IMR-90 (cell line): ENCODE measurements around the gene AFF2. TPM values are rescaled to one million over a fixed set of nuclear protein-coding genes. Genes with fewer than 3 reads are reported as not detected.

ENCODE experiments used
- ATAC-seq: fragments of 200-7000 bp; cut with Tn5 transposase; 2 replicates; pipeline ENCODE4 v1.9.1; 2020; ENCODE audit warnings: low read depth, mild to moderate bottlenecking, moderate library complexity
- BruUV-seq: library from RNA; stranded (reverse); fragments of 400-500 nt; replicated peaks from 2 replicates; lab custom pipeline; 2021; lab: Mats Ljungman, UMichigan
- CTCF ChIA-PET: fragments of 300-600 bp; formaldehyde crosslinking; extraction: SDS; loops from one replicate; lab custom pipeline; 2021; ENCODE audit warnings: antibody characterized with exemption; lab: Yijun Ruan, JAX
- POLR2A ChIA-PET: fragments of 300-600 bp; sonication (Branson Sonifier 250); formaldehyde crosslinking; loops from one replicate; lab custom pipeline; 2022; ENCODE audit warnings: antibody characterized with exemption; ENCODE audit not compliant: unreplicated experiment; lab: Charles Lee
- DNase-seq: peaks from one replicate; pipeline ENCODE4 v3.0.0; 2013
- H2AFZ ChIP-seq: replicated peaks from 2 replicates; pipeline ENCODE3; 2013; ENCODE audit warnings: low read length, mild to moderate bottlenecking; ENCODE audit not compliant: poor library complexity
- H2AK5ac ChIP-seq: 2 replicates; pipeline ENCODE4 v1.6.1; 2013; ENCODE audit warnings: low read depth, low read length, inconsistent platforms
- H2AK9ac ChIP-seq: replicated peaks from 2 replicates; pipeline ENCODE3; 2013; ENCODE audit warnings: mild to moderate bottlenecking, low read depth, low read length, moderate library complexity; ENCODE audit not compliant: poor library complexity
- H2BK120ac ChIP-seq: 2 replicates; pipeline ENCODE4 v1.6.1; 2013; ENCODE audit warnings: low read depth, low read length, inconsistent platforms
- H2BK15ac ChIP-seq: 3 replicates; pipeline ENCODE4 v1.6.1; 2013; ENCODE audit warnings: low read depth, low read length, inconsistent platforms
- H2BK20ac ChIP-seq: 2 replicates; pipeline ENCODE4 v1.6.1; 2013; ENCODE audit warnings: low read depth, mild to moderate bottlenecking, inconsistent platforms, low read length, moderate library complexity
- H2BK5ac ChIP-seq: 2 replicates; pipeline ENCODE4 v1.6.1; 2013; ENCODE audit warnings: mild to moderate bottlenecking, low read depth, low read length, inconsistent platforms; ENCODE audit not compliant: poor library complexity, severe bottlenecking
- H3K14ac ChIP-seq: replicated peaks from 2 replicates; pipeline ENCODE4 v1.6.1; 2013; ENCODE audit warnings: low read depth, low read length, inconsistent platforms
- H3K18ac ChIP-seq: 2 replicates; pipeline ENCODE4 v1.6.1; 2013; ENCODE audit warnings: low read depth, low read length, control low read depth
- H3K23ac ChIP-seq: 2 replicates; pipeline ENCODE4 v1.6.1; 2013; ENCODE audit warnings: low read depth, low read length, inconsistent platforms
- H3K27ac ChIP-seq: 2 replicates; pipeline ENCODE4 v1.5.1; 2013; ENCODE audit warnings: mild to moderate bottlenecking, control low read depth, low read length; ENCODE audit not compliant: insufficient read depth
- H3K27me3 ChIP-seq: 2 replicates; pipeline ENCODE4 v1.6.1; 2013; ENCODE audit warnings: low read length; ENCODE audit not compliant: control insufficient read depth, insufficient read depth
- H3K36me3 ChIP-seq: 2 replicates; pipeline ENCODE4 v1.6.1; 2013; ENCODE audit warnings: low read length, mixed read lengths; ENCODE audit not compliant: control insufficient read depth, insufficient read depth
- H3K4ac ChIP-seq: 2 replicates; pipeline ENCODE4 v1.6.1; 2013; ENCODE audit warnings: low read depth, low read length, inconsistent platforms
- H3K4me1 ChIP-seq: 2 replicates; pipeline ENCODE4 v1.6.1; 2013; ENCODE audit warnings: low read length, mixed read lengths; ENCODE audit not compliant: control insufficient read depth, insufficient read depth
- H3K4me2 ChIP-seq: 2 replicates; pipeline ENCODE4 v1.6.1; 2013; ENCODE audit warnings: low read depth, mild to moderate bottlenecking, control low read depth, low read length, moderate library complexity
- H3K4me3 ChIP-seq: 2 replicates; pipeline ENCODE4 v1.5.1; 2013; ENCODE audit warnings: low read depth, mild to moderate bottlenecking, control low read depth, low read length, moderate library complexity; ENCODE audit not compliant: insufficient read depth
- H3K56ac ChIP-seq: 2 replicates; pipeline ENCODE4 v1.6.1; 2013; ENCODE audit warnings: low read length, inconsistent platforms; ENCODE audit not compliant: insufficient read depth; ENCODE audit errors: extremely low read depth
- H3K79me1 ChIP-seq, 2 experiments: 2 replicates each; pipeline ENCODE4 v1.6.1; 2013; ENCODE audit warnings: low read length in 2 of 2, inconsistent platforms in 1 of 2, low read depth in 1 of 2
- H3K9ac ChIP-seq: 2 replicates; pipeline ENCODE4 v1.6.1; 2013; ENCODE audit warnings: low read depth, low read length, control low read depth
- H3K9me1 ChIP-seq: 2 replicates; pipeline ENCODE4 v1.6.1; 2013; ENCODE audit warnings: low read length, inconsistent platforms; ENCODE audit not compliant: insufficient read depth
- H3K9me3 ChIP-seq: 2 replicates; pipeline ENCODE4 v1.6.1; 2013; ENCODE audit warnings: low read length; ENCODE audit not compliant: control insufficient read depth, insufficient read depth
- H4K20me1 ChIP-seq: 2 replicates; pipeline ENCODE4 v1.6.1; 2013; ENCODE audit warnings: low read length, inconsistent platforms; ENCODE audit not compliant: insufficient read depth
- H4K5ac ChIP-seq: 2 replicates; pipeline ENCODE4 v1.6.1; 2013; ENCODE audit warnings: mild to moderate bottlenecking, low read depth, low read length, control low read depth
- H4K8ac ChIP-seq, 2 experiments: 2 replicates each; pipeline ENCODE4 v1.6.1; 2013; ENCODE audit warnings: low read depth in 2 of 2, low read length in 2 of 2, control low read depth in 1 of 2, inconsistent platforms in 1 of 2
- H4K91ac ChIP-seq: 2 replicates; pipeline ENCODE4 v1.6.1; 2013; ENCODE audit warnings: low read depth, low read length, inconsistent platforms; ENCODE audit not compliant: insufficient read depth
- BHLHE40 ChIP-seq: fragments of 150-350 bp; IDR thresholded peaks from 2 replicates; pipeline ENCODE4 v1.6.1; 2016; ENCODE audit warnings: mild to moderate bottlenecking, low read depth, low read length
- CEBPB ChIP-seq: IDR thresholded peaks from 2 replicates; pipeline ENCODE4 v1.6.1; 2012; ENCODE audit warnings: low read depth, low read length, improper control_type of control experiment
- CHD1 ChIP-seq: IDR thresholded peaks from 2 replicates; pipeline ENCODE4 v1.6.1; 2012; ENCODE audit warnings: low read depth, low read length, improper control_type of control experiment
- CTCF ChIP-seq: conservative IDR thresholded peaks from 2 replicates; pipeline ENCODE4 v1.5.1; 2012; ENCODE audit warnings: mild to moderate bottlenecking, low read depth, low read length, improper control_type of control experiment
- ELK1 ChIP-seq: fragments of 150-350 bp; IDR thresholded peaks from 2 replicates; pipeline ENCODE4 v1.6.1; 2016; ENCODE audit warnings: low read depth, mild to moderate bottlenecking, low read length, moderate library complexity, borderline replicate concordance
- FOS ChIP-seq: fragments of 150-350 bp; IDR thresholded peaks from 2 replicates; pipeline ENCODE4 v1.6.1; 2016; ENCODE audit warnings: low read depth, low read length
- MAFK ChIP-seq: IDR thresholded peaks from 2 replicates; pipeline ENCODE4 v1.6.1; 2012; ENCODE audit warnings: low read depth, low read length, improper control_type of control experiment
- MAZ ChIP-seq: IDR thresholded peaks from 2 replicates; pipeline ENCODE4 v1.6.1; 2012; ENCODE audit warnings: low read depth, mild to moderate bottlenecking, low read length, improper control_type of control experiment, moderate library complexity, borderline replicate concordance
- MXI1 ChIP-seq: IDR thresholded peaks from 2 replicates; pipeline ENCODE4 v1.6.1; 2012; ENCODE audit warnings: low read depth, mild to moderate bottlenecking, low read length, moderate library complexity, borderline replicate concordance
- NFE2L2 ChIP-seq: fragments of 150-350 bp; IDR thresholded peaks from 2 replicates; pipeline ENCODE4 v1.6.1; 2016; ENCODE audit warnings: low read depth, mild to moderate bottlenecking, low read length
- POLR2A ChIP-seq: IDR thresholded peaks from 2 replicates; pipeline ENCODE4 v1.6.1; 2012; ENCODE audit warnings: mild to moderate bottlenecking, low read depth, low read length
- RAD21 ChIP-seq: IDR thresholded peaks from 2 replicates; pipeline ENCODE4 v1.6.1; 2012; ENCODE audit warnings: low read length, improper control_type of control experiment
- RCOR1 ChIP-seq: IDR thresholded peaks from 2 replicates; pipeline ENCODE4 v1.6.1; 2012; ENCODE audit warnings: mild to moderate bottlenecking, low read length, improper control_type of control experiment; ENCODE audit not compliant: insufficient replicate concordance
- RFX5 ChIP-seq: IDR thresholded peaks from 2 replicates; pipeline ENCODE4 v1.8.0; 2012; ENCODE audit warnings: low read depth, mild to moderate bottlenecking, low read length, moderate library complexity
- SMC3 ChIP-seq: fragments of 150-350 bp; IDR thresholded peaks from 2 replicates; pipeline ENCODE4 v1.6.1; 2016; ENCODE audit warnings: low read depth, mild to moderate bottlenecking, antibody characterized with exemption, low read length, moderate library complexity
- USF2 ChIP-seq: fragments of 150-350 bp; IDR thresholded peaks from 2 replicates; pipeline ENCODE4 v1.6.1; 2017; ENCODE audit warnings: mild to moderate bottlenecking, antibody characterized with exemption, low read length, low read depth
- WGBS, 2 experiments: methylation state at CpG; one replicate each; pipeline versions ENCODE4 v1.1.5 to v1.1.7; 2013; ENCODE audit warnings: missing lambda C conversion rate in 2 of 2; ENCODE audit not compliant: insufficient read length in 1 of 2; ENCODE audit errors: extremely low coverage in 2 of 2; 5-methylcytosine and 5-hydroxymethylcytosine counted together
- dilution Hi-C: fragments of 300-500 bp; cut with HindIII; formaldehyde crosslinking; loops from one replicate; pipeline ENCODE4 v1.14.3; 2018; ENCODE audit warnings: low sequenced_read_pairs; ENCODE audit not compliant: unreplicated experiment
- in situ Hi-C: fragments of 300-500 bp; cut with MboI; formaldehyde crosslinking; loops from 3 replicates; pipeline ENCODE4 v1.14.3; 2019; ENCODE audit warnings: low sequenced_read_pairs, inconsistent platforms, mixed read lengths
- intact Hi-C: fragments of 100-400 bp; cut with micrococcal nuclease; formaldehyde crosslinking; loops from 2 replicates; pipeline ENCODE4 v1.10.0; 2022
- polyA plus RNA-seq, 3 experiments: library from polyadenylated mRNA; depleted of rRNA; stranded (reverse); fragments of >200 nt; gene quantifications; 2 replicates each; pipeline ENCODE4 v1.2.3, GENCODE V29; 2012; ENCODE audit warnings: low replicate concordance in 1 of 3
- total RNA-seq: library from RNA; depleted of rRNA; stranded (reverse); fragments of >200 nt; gene quantifications from 2 replicates; pipeline ENCODE4 v1.2.3, GENCODE V29; 2012

AFF2 gene
- total and polyA plus RNA-seq, 2 of the 4 experiments (the other 2 are of a cell fraction) = 0.15 to 0.72 TPM

- in situ Hi-C loops = no loop called here
- Histone ChIP-seq H3K18ac (no peak overlapping the region), H3K56ac (no peak overlapping the region), H3K4me3 (no peak overlapping the region), H4K20me1 (no peaks in the 10 kb centered on the region), H3K9me3 (peaks cover 3% of the 10 kb centered on the region; the same call in 1 of the 2 replicates), H2BK5ac (no peak overlapping the region), H4K8ac (no peak overlapping the region), H3K14ac (no peak overlapping the region), H3K36me3 (no peaks in the 10 kb centered on the region), H2BK20ac (no peak overlapping the region), H3K23ac (no peak overlapping the region), H3K4me1 (no peaks in the 10 kb centered on the region), H2BK15ac (no peak overlapping the region), H3K4ac (no peak overlapping the region), H2AK5ac (no peak overlapping the region), H2BK120ac (no peak overlapping the region), H3K27me3 (no peaks in the 10 kb centered on the region), H3K9me1 (no peaks in the 10 kb centered on the region), H3K27ac (no peak overlapping the region), H3K9ac (no peak overlapping the region), H4K91ac (no peak overlapping the region), H2AFZ (no peak overlapping the region), H2AK9ac (no peak overlapping the region), H3K79me1 (no peaks in the 10 kb centered on the region), H4K5ac (no peak overlapping the region), H3K4me2 (no peak overlapping the region)
- intact Hi-C loops = no loop called here
- dilution Hi-C loops = no loop called here
- no TSS peak for BruUV-seq
- no peak for TF ChIP-seq ELK1
- TF ChIP-seq RCOR1 = no peak
- TF ChIP-seq CTCF = no peak
- no peak for TF ChIP-seq MAZ
- no peak for TF ChIP-seq CEBPB
- TF ChIP-seq CHD1 = no peak
- TF ChIP-seq POLR2A = no peak
- no peak for TF ChIP-seq RFX5
- no peak for TF ChIP-seq SMC3
- TF ChIP-seq MXI1 = no peak
- no peak for TF ChIP-seq MAFK
- no peak for TF ChIP-seq USF2
- TF ChIP-seq FOS = no peak
- TF ChIP-seq NFE2L2 = no peak
- TF ChIP-seq BHLHE40 = no peak
- no peak for TF ChIP-seq RAD21
- CTCF ChIA-PET = no interaction called here
- WGBS, 2 experiments = no CpG with 5 or more reads among the region's 2 CpGs
- POLR2A ChIA-PET = no interaction called here
- ATAC-seq (no peak), DNase-seq (no peak)
Measured at GRCh38 chrX:148470324-148470723, 30.1 kb upstream of the AFF2 start.
